ENCODE measurements around the gene PTPRU.

Gene PTPRU

DNA sequence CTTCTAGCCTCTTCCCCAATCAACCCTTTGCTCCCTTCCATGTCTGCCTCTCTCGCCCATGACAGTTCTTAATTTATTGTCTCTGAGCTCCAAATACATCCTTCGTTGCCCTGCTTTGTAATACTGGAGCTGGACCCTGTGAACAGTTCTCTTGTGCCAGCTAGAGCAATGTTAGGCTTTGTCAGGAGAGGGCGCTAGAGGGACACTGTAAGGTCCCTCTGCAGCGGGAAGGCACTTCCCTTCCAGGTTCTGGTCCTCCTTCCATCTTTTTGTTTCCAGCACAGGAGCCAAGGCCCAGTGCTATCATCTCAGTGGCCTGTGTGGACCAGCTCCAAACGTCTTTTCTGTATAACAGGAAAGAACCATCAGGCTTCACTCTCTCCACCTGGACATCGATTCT is 95.9 kb downstream of the PTPRU start:
- Histone ChIP-seq H3K9me3 (ENCODE audit: insufficient read depth, low read length) (no peaks in the 10 kb centered on the region), H3K9ac (ENCODE audit: low read length) (no peak overlapping the region), H2AFZ (ENCODE audit: low read depth, low read length, severe bottlenecking) (no peak overlapping the region), H3K27me3 (ENCODE audit: low read length) (no peaks in the 10 kb centered on the region), H3K36me3 (ENCODE audit: low read length) (no peaks in the 10 kb centered on the region), H3F3A (ENCODE audit: insufficient read depth) (no peaks in the 10 kb centered on the region), H3K9me2 (replicated peaks; ENCODE audit: insufficient read depth, low read length) (no peaks in the 10 kb centered on the region), H3K79me2 (ENCODE audit: insufficient read depth, low read length) (no peaks in the 10 kb centered on the region), H3K4me2 (ENCODE audit: low read depth, low read length, poor library complexity, severe bottlenecking) (no peak overlapping the region), H4K20me1 (ENCODE audit: low read depth, low read length) (no peaks in the 10 kb centered on the region), H3K27ac (ENCODE audit: low read depth, low read length) (no peak overlapping the region), H3K4me3 (ENCODE audit: insufficient read depth, low read length, poor library complexity, severe bottlenecking) (no peak overlapping the region)
- no peak for TF ChIP-seq EZH2phosphoT487 (conservative IDR thresholded peaks at IDR 0.05; ENCODE audit: low read length)
- TF ChIP-seq, protein P1, sequence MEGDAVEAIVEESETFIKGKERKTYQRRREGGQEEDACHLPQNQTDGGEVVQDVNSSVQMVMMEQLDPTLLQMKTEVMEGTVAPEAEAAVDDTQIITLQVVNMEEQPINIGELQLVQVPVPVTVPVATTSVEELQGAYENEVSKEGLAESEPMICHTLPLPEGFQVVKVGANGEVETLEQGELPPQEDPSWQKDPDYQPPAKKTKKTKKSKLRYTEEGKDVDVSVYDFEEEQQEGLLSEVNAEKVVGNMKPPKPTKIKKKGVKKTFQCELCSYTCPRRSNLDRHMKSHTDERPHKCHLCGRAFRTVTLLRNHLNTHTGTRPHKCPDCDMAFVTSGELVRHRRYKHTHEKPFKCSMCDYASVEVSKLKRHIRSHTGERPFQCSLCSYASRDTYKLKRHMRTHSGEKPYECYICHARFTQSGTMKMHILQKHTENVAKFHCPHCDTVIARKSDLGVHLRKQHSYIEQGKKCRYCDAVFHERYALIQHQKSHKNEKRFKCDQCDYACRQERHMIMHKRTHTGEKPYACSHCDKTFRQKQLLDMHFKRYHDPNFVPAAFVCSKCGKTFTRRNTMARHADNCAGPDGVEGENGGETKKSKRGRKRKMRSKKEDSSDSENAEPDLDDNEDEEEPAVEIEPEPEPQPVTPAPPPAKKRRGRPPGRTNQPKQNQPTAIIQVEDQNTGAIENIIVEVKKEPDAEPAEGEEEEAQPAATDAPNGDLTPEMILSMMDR (IDR thresholded peaks at IDR 0.05; ENCODE audit: insufficient read depth, low read length, poor library complexity, severe bottlenecking) = peak; percentile 34

DNA sequence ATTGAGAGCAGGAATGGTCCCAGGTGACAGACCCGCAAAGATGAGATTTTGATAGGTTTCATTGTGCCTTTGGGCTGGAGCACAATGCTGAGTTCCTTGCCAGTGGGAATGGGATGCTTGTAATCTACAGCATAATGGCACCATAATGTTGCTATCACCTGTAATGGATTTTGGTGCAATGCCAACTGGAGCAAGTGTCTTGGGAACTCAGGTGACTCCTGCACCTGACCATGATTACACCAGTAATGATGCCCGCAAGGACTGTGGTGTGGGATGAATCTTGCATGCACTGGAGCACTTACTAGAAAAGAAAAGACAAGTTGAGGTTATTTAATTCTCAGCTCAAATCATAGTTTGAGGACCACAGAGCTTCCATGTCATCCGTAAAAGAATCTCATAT is 96.7 kb downstream of the PTPRU start:
- no peaks in the 10 kb centered on the region for H3F3A ChIP-seq (ENCODE audit: insufficient read depth)
- no peaks in the 10 kb centered on the region for H3K9me3 ChIP-seq (ENCODE audit: insufficient read depth, low read length)
- no peaks in the 10 kb centered on the region for H3K36me3 ChIP-seq (ENCODE audit: low read length)
- no peak overlapping the region for H3K27ac ChIP-seq (ENCODE audit: low read depth, low read length)
- no peak for TF ChIP-seq EZH2phosphoT487 (conservative IDR thresholded peaks at IDR 0.05; ENCODE audit: low read length)
- TF ChIP-seq, protein P1 (IDR thresholded peaks at IDR 0.05; ENCODE audit: insufficient read depth, low read length, poor library complexity, severe bottlenecking) = no peak
- no peak overlapping the region for H2AFZ ChIP-seq (ENCODE audit: low read depth, low read length, severe bottlenecking)
- no peaks in the 10 kb centered on the region for H3K79me2 ChIP-seq (ENCODE audit: insufficient read depth, low read length)
- H3K4me3 ChIP-seq (ENCODE audit: insufficient read depth, low read length, poor library complexity, severe bottlenecking) = no peak overlapping the region
- H3K27me3 ChIP-seq (ENCODE audit: low read length) = no peaks in the 10 kb centered on the region
- H3K4me2 ChIP-seq (ENCODE audit: low read depth, low read length, poor library complexity, severe bottlenecking) = no peak overlapping the region
- H3K9ac ChIP-seq (ENCODE audit: low read length) = no peak overlapping the region
- H4K20me1 ChIP-seq (ENCODE audit: low read depth, low read length) = no peaks in the 10 kb centered on the region
- H3K9me2 ChIP-seq (replicated peaks; ENCODE audit: insufficient read depth, low read length) = no peaks in the 10 kb centered on the region

DNA sequence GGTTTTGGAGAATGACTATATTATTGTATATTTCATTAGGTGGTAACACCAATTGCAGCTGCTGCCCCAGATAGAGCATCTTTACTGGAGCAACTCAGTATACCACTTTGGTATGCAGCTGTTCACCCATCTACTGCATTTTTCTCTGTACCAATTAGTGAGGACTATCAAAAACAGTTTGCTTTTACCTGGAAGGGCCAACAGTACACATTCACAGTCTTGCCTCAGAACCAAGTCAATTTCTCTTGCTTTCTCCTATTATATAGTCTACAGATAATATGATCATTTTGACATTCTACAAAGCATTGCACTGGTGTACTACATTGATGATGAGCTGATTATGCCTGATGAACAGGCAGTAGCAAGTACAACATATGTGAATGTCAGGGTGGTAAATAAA is 99.3 kb downstream of the PTPRU start:
- Histone ChIP-seq H3K4me2 (ENCODE audit: low read depth, low read length, poor library complexity, severe bottlenecking) (no peak overlapping the region), H4K20me1 (ENCODE audit: low read depth, low read length) (no peaks in the 10 kb centered on the region), H3K79me2 (ENCODE audit: insufficient read depth, low read length) (no peaks in the 10 kb centered on the region), H3K4me3 (ENCODE audit: insufficient read depth, low read length, poor library complexity, severe bottlenecking) (no peak overlapping the region), H3K9me2 (replicated peaks; ENCODE audit: insufficient read depth, low read length) (no peaks in the 10 kb centered on the region), H3K27ac (ENCODE audit: low read depth, low read length) (no peak overlapping the region), H2AFZ (ENCODE audit: low read depth, low read length, severe bottlenecking) (no peak overlapping the region), H3K27me3 (ENCODE audit: low read length) (no peaks in the 10 kb centered on the region), H3K9me3 (ENCODE audit: insufficient read depth, low read length) (no peaks in the 10 kb centered on the region), H3K9ac (ENCODE audit: low read length) (no peak overlapping the region), H3F3A (ENCODE audit: insufficient read depth) (no peaks in the 10 kb centered on the region), H3K36me3 (ENCODE audit: low read length) (no peaks in the 10 kb centered on the region)
- TF ChIP-seq EZH2phosphoT487 (conservative IDR thresholded peaks at IDR 0.05; ENCODE audit: low read length) = no peak
- TF ChIP-seq, protein P1 (IDR thresholded peaks at IDR 0.05; ENCODE audit: insufficient read depth, low read length, poor library complexity, severe bottlenecking) = no peak
